Heart left ventricle (tissue), 13 donors: ENCODE measurements around the gene PLA2R1.

Experiments used
- CTCF ChIP-seq, 12 donors: fragments of 200-600 bp; sonication (generic) in 4 of 12; IDR thresholded peaks; one replicate each; pipeline versions ENCODE4 v1.5.0 to v1.8.0; 2018 to 2022; ENCODE audit warnings: antibody characterized with exemption in 12 of 12, mild to moderate bottlenecking in 5 of 12
- POLR2A ChIP-seq, 2 donors: fragments of 450-650 bp; IDR thresholded peaks; one replicate each; pipeline ENCODE4 v1.6.1; 2017; ENCODE audit warnings: antibody characterized with exemption in 2 of 2, mild to moderate bottlenecking in 2 of 2, moderate library complexity in 2 of 2
- donor health status: ischemic (EF 13 %, LVEDD 7.1; RV severe dilation, severe dysfunction).
- donor health status: DM: no; HTN: yes; CAD: no.
- donor health status: DM: no; HTN: no; CAD: no.
- donor health status: ischemic (EF 25% LVEDD 6.9; RV normal size, moderate dysfunction).
- donor health status: ischemic (EF 25% LVEDD 5.7; RV mildly dilated, moderate dysfunction).
- donor health status: ischemic (EF 35%, LVEDD 5.7; RV mildly dilated, moderate dysfunction).
- donor health status: nonischemic (EF 11% LVEDD 7.7; RV severe dilation, severe dysfunction).
- donor health status: DM: yes; HTN: yes; CAD: no.
- donor health status: PGD.
- donor health status: ischemic (EF 29% LVEDD 5.4; RV normal size, mild dysfunction).
- donor health status: nonischemic (EF 23%, LVEDD 6.1; RV moderate dilation, normal function).

GRCh38 chr2:159984034-159984433 lies 78.4 kb downstream of the PLA2R1 start:
- TF ChIP-seq CTCF (IDR thresholded peaks at IDR 0.05) (no peak), POLR2A (IDR thresholded peaks at IDR 0.05) (no peak)
